ENCODE data around the gene ACACB.
"Not testable (repeated sequence)": the region's sequence is repeated elsewhere in the genome, so short reads cannot be mapped to it uniquely, and the experiment has no call there.

ACACB gene

DNA sequence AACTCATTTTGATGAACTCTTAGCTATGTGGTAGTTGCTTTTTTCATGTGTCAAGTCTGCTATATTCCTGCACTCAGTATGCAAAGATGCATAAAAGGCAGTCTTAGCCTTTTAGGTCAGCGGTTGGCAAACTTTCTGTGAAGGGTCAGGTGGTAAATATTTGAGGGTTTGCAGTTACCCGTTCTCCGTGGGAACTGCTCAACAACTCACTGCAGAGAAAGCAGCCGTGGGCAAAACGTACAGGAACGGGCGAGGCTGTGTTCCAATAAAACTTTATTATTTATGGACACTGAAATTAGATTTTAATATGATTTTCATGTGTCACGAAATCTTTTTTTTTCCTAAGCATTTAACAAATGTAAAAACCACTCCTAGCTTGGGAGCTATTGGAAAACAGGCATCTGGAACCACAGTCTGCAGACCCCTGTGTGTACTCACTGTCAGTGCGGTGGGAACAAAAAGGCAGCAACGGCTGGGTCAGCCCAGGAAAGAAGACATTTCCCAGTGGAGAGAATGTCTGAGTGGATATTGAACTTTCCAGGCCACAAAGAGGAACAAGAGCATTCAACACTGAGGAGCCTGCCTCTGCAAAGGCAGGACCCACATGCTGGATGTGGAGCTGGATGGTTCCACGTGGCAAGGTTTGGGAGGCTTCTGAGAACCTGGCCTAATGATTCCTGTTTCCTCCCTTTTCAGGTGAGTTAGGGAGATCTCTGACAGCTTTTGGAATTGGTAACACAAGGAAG lies 3.5 kb upstream of the ACACB start:
- no peak for DNase-seq

DNA sequence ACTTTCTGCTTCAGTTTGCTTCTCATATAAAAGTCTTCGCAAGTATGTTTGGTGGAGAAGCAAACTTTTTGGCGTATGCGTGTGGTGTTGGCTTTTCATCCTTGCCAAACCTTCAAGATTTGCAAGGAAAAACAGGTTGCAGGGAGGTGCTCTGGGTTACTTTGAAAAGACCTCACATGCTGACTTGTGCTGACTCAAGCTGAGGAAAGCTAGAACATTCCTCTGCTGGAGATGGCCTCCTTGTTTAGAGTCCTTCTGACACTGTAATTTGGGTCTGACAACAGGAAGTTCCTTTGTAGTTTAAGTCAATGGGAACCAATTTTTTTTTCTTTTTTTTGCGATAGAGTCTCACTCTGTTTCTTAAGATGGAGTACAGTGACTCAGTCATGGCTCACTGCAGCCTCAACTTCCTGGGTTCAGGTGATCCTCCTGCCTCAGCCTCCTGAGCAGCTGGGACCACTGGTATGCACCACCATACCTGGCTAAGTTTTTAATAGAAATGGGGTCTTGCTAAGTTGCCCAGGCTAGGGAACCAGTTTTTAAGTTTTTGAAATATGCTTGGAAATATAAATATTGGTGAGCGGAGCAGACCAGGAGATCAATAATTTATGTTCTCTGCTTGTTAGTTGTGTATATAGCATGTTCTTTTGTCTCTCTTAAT lies 2.6 kb upstream of the ACACB start:
- DNase-seq: no peak

DNA sequence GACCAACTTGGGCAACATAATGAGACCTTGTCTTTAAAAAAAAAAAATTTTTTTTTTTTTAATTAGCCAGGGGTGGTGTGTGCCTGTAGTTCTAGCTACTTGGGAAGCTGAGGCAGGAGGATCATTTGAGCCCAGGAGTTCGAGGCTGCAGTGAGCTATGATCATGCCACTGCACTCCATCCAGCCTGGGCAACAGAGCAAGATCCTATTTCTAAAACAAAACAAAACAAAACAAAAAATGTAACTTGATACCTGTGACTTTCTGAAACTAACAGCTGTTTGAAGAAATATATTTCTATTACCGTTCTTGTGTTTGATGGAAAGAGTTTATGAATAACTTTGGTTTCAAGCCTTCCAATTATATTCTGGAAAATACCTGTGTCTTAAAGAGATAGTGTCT lies 1.7 kb upstream of the ACACB start:
- no peak for DNase-seq

DNA sequence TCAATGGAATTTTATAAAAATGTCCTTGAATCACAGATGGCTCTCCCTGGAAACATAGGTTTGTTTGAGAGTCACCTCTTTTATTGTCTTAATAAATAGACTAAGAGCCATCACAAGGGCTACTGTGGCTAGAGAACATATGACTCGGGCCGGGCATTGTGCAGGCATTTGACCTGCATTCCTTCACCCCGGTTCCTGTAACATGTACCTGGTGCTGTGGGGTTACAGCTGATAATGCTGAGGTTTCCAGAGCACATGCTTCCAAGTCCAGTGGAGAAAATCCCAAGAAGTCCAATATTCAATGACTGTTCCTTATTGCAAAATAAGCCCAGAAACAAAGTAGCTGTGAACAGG lies 1.0 kb upstream of the ACACB start:
- no peak for DNase-seq

DNA sequence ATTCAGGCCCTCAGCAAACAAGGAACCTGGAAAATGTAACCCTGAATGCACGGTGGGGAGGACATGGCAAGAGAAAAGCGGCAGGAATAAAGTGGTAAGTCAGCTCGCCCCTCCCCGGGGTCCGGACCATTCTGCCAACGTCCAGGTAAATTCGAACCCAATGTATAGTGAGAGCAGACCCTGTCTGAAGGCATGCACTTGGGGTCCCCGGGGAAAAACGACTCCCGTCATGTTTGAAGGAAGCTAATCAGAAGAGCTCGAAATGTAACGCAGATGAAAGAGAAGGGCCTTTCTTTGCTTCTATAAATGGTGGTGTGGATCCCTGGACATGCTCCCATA lies 193 bp downstream of the ACACB start:
- no peak for DNase-seq

DNA sequence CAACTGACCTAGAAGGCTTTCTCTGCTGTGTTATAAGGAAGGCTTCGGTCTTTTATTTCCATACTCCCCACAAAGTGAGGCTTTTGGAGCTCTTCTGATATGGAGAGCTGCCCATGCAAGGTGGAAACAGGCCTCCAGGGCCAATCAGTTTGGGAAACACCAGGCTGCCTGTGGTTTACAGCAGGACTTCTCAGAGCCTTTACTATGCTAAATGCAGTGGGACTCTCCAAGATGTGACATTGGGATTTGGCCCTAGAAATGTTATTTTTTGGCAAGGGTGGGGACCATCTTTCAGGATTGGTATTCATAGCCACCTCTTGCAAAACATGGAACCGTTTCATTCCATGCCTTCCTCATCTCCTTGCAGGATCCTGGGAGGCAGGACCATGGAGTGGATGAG lies 3.7 kb downstream of the ACACB start:
- no peak for DNase-seq

DNA sequence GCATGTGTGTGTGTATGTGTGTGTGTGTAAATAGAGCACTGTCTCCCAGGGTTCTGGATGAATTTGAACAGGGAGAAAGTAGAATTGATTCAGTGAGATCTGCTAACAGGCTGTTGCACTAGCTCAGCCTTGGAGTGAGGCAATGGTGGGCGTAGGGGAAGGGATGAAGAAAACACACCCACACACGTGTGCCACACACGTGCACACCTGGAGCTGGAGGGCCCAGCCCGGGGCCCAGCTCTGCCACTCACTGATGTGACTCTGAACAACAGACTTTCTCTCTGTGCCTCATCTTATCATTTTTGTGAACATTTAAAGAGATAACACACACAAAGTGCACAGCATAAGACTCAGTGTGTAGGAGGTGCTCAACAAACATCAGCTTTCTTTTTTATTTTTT lies 4.2 kb downstream of the ACACB start:
- DNase-seq: no peak

DNA sequence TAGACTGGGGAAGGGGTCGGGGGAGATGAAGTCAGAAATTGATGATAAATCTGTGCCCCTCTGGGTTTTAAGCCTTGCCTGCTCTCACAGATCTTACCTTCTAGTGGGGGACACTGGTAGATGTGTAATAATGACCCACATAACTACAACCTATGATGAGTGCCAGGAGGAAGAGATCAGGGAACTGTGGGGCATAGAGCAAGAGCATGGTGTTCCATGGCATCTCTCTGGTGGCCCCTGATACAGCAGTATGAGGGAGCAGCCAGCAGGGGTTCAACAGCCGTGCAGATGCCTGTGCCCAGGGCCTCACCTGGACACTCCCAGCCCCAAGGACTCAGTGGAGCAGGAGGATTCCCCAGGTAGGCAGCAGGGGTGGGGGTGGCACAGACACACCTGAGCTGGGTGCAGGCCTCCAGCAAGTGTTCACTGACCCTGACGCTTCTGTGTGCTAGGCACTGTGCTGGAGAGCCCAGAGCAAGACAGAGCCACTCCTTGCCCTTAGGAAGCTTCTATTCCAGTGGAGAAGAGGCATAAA lies 5.0 kb downstream of the ACACB start:
- no peak for DNase-seq

DNA sequence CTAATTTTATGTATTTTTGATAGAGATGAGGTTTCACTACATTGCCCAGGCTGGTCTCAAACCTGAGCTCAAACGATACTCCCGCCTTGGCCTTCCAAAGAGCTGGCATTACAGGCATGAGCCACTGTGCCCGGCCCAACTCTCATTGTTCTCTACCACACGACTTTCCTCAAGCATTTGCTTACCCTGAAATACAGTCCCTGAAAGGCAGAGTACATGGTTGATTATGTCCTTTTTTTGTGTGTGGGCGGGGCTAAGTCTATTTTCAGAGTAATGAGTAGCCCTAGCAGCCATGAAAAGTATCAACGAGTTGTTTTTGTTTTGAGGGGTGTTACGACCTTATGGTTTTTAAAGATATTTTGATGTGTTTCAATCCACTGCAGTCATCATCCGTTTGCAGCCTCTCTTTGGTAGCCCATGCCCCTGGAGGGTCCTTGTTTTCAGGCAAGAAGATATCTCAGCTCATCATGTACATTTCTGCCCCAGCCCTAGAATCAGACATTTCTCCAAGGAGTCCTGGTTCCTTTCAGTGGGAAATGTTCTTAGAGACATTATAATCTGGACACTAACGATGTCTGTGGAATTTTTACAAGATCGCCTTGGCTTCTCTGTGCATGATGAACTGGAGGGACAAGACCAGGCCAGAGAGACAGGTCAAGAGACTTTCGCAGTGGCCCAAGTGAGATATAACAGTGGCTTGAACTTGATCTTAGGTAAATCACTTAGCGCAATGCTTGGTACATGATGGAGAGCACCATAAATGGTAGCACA lies 8.7 kb downstream of the ACACB start:
- no peak for DNase-seq

DNA sequence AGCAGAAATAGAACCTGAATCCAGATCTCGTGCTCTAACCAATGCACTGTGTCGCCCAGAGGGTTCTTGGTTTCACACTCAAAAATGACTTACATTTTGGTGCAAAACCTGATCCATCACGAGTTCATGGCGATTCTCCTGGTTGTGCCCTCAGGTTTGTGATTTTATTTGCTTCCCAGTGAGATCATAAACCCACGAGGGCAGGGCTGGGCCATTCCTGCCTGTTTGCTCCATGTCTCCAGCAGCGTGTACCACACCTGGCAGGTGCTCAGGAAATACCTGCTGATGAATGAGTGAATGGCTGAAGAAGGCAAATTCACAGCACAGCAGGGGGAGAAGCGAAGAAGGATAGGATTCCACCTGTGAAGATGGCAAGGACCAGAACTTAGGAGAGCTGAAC lies 9.4 kb downstream of the ACACB start:
- no peak for DNase-seq

DNA sequence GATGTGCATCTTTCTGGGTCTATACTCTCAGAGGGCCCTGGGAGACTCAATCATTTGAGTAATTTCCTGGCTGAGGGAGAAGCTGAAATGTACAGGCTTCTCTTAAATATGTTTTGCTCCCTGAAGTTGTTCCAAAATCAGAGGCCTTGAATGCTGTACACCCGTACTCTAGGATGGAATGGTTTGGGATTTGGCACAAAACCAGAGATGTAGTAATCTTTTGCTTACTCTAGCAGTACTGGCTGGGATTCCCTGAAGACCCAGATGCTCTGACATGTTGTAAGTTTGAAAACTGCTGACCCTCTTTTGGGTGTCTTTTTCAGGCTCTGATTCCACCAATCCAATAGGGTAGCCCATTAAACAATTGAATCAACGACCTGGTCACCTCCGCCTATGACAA lies 10.4 kb downstream of the ACACB start:
- DNase-seq: no peak

DNA sequence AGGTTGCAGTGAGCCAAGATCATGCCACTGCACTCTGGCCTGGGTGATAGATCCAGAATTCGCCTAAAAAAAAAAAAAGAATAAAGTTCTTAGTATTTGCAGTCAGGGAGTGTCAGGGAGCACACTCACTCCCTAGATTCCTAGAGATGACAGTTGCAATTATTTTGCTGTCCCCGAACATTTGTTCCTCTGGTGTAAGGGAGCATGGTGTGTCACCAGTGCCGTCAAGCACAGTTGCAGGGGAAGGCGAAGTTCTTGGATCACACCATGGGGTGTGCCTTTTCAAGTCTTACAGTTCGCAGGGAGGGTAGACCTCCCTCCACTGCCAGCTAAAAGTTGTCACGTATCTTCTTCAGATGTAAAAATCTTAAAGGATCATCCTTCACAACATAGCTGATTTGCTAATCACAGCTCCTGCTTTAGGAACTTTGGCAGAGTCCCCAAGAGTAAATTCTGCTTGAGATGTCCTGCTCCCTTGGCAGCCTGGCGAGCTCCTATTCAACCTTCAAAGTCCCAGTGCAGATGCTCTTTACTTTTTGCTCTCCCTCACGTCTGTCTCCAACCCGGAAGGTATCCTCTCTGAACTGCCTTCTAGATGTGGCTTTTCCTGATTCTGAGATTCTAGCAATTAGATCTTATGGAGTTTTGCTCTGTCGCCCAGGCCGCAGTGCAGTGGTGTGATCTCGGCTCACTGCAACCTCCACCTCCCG lies 11.3 kb downstream of the ACACB start:
- DNase-seq: no peak

DNA sequence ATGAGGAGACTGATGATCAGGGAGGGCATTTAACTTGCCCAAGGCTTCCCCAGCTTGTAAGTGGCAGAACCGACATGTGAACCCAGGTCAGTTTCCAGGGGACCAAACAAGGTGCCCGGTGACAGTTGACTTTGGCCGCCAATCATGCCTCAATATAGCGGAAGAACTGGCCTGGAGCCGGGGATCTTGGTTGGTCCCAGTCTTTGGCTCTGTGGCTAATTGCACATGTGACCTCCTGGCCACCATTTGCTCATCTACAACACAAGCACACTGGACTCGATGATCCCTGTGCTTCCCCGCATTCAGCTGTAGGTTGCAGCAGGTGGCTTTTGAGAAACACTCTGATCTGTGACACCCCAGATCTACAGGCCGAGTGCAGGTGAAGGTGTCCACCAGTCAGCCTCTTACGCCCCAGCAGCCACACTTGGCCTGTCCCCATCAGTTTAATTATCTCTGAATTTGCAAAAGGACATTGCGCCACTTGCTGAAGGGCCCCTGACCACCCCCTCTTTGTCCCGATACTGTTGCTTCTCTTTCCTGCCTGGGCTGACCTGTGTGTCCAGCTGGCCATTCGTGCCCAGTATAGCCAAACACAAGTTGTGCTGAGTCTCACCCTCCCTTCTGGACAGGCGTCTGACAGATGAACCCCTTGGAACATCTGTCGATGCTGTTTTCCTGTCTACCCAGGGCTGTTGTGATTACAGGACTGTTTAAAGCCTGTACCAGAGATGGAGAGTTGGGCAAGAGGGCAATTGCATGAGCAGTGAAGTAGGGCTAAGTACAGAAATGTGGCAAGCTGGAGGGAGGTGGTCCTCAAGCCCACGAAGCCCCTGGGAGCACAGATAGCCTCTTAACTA lies 14.1 kb downstream of the ACACB start:
- peak; percentile 3 for DNase-seq

DNA sequence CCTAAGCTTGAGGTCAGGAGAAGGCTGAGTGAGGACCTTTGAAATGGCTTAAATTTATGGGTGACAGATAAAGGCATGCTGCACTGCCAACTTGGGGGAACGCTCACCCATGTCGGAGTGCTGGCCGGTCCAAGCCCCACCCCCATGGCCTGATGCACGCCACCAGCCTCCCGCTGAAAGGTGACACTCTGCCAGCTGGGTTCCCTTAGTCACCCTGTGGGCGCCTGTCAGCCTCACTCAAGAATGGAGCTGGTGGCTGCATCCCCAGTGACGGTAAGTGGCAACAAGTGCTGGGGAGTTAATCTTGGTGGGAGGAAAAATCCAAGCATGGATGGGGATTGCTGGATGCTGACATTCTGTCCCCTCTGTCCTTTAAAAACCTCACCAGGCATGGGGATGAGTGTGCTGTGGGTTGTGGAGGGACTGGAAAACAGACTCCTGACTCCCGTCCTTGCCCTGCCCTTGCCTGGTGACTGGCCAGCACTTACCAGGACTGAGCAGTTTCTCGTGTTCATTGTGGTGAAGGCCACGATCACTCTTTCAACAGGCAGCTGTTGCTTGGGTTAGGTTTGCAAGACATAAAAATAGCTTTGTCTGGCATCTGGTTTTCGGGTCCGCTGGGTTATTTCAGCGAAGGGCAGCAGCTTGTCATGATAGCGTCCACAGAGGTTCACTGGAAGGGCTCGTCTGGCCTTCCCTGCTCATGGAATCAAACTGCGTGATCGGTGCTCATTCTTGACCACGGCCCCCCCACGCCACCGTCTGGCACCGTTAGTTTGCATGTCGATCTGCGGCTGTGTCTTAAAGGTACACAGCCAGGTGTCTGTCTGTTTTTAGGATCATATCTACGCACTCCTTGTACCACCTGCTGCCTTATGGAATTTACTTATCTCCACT lies 15.0 kb downstream of the ACACB start:
- DNase-seq: peak; percentile 40

DNA sequence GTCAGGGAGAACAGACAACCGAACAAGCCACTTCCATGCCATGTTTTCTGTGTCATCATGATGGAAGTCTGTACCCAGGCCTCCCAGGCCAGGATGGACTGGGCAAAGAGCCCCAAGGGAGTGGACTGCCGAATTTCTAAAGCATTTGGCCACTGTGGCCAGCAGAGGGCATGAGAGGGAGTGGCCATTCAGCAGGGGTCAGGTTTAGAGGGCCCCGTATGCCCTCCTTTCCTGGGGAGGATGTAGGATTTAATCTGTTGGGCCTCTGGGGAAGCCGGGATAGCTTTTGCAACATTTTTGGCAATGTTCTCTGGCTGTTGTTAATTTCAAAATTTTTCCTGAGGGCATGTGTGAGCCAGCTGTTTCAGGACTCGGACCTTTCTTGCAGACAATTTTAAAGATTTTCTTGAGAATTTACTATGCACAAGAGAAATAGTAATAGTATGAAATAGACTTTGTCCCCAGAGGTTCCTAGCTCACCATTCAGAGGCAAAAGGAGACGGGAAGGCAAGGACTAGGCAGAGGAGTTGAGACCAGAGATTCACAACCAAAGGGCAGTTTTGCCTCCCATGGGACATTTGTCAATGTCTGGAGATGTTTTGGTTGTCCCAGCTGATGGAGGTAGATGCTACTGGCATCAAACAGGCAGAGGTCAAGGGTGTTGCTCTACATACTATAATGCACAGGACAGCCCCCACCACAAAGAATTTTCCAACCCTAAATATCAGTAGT lies 18.0 kb downstream of the ACACB start:
- DNase-seq: no peak

DNA sequence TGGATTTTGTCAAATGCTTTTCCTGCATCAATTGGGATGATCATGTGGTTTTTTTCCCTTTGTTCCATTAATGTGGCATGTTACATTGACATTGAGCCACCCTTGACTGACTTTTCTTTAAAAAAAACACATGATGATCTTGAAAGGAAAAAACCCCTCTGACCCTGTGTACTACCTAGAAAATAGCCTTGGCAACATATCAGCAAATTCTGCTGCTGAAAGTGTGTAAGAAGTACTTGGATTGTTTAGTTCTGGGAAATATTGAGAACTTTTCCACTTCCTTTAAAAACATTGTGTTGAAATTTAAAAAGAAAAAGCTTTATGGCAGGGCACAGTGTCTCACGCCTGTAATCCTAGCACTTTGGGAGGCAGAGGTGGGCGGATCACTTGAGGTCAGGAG lies 20.7 kb downstream of the ACACB start:
- no peak for DNase-seq

DNA sequence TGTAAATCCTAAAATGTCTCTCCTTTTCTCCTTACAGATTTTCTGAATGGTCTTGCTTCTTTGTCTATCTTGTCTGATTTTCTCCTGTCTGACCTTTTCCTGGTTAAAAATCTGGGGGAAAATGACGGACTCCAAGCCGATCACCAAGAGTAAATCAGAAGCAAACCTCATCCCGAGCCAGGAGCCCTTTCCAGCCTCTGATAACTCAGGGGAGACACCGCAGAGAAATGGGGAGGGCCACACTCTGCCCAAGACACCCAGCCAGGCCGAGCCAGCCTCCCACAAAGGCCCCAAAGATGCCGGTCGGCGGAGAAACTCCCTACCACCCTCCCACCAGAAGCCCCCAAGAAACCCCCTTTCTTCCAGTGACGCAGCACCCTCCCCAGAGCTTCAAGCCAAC lies 23.0 kb downstream of the ACACB start:
- no peak for DNase-seq

DNA sequence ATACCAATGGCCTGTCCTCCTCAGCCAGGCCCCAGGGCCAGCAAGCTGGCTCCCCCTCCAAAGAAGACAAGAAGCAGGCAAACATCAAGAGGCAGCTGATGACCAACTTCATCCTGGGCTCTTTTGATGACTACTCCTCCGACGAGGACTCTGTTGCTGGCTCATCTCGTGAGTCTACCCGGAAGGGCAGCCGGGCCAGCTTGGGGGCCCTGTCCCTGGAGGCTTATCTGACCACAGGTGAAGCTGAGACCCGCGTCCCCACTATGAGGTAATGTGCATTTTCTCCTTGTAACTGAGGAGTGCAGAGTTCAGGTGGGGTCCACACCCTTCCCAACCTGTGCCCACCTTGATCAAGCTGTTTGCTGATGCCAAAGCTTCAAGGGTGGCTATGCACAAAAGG lies 23.4 kb downstream of the ACACB start:
- no peak for DNase-seq

DNA sequence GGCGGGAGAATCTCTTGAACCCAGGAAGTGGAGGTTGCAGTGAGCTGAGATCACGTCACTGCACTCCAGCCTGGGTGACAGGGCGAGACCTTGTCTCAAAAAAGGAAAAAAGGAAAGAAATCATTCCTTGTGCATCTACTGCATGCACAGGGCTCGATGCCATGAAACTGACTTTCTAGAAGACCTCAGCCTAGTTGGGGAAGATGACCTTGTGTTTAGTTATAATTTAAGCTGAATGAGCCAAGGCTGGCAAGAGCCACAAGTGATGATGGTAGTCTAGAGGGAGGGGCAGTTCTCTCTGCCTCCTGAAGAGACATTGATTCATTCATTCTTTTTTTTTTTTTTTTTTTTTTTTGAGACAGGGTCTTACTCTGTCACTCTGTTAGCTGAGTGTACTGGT lies 24.2 kb downstream of the ACACB start:
- no peak for DNase-seq

DNA sequence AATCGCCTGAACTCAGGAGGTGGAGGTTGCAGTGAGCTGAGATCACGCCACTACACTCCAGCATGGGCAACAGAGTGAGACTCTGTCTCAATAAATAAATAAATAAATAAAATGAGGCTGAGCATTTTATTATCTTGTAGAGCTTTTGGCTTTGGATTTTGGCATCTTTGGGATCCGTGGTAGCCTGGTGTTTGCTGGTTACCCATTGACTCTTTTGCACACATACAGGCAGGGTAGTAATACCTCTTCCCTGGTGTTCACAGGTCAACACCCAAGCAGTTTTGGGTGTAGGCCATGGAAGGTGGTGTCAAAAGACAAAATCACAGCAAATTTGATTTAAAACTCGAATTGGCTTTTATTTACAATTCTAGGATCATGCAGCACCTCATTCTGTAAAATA lies 27.8 kb downstream of the ACACB start:
- DNase-seq: no peak

DNA sequence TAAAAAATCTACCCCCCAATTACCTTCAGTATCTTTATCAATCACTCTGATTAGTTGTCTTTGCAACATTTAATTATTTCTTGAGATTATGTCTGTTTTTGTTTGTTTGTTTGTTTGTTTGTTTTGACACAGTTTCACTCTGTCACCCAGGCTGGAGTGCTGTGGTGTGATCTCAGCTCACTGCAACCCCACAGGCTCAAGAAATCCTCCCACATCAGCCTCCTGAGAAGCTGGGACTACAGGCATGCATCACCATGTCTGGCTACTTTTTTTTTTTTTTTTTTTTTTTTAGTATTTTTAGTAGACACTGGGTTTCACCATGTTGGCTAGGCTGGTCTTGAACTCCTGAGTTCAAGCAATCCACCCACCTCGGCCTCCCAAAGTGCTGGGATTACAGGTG lies 30.7 kb downstream of the ACACB start:
- not testable (repeated sequence) for DNase-seq

All from retina (tissue), 1 donor.